RCC 7860 (cell line): ENCODE measurements around the gene APOE.
"Not testable (repeated sequence)": the region's sequence is repeated elsewhere in the genome, so short reads cannot be mapped to it uniquely, and the experiment has no call there.

Source experiments
- DNase-seq: peaks from one replicate; pipeline ENCODE4 v3.0.0-alpha.2; 2015; ENCODE audit warnings: low spot score
- FAIRE-seq: peaks from 2 replicates; lab custom pipeline; 2012; peaks lifted over from hg19 to GRCh38; lab: Jason Lieb, UNC

APOE gene

GRCh38 chr19:44905437-44906160 lies at the start of gene APOE:
APOE (plus strand) TSS chr19:44905796; CDS start chr19:44906625, 829 bp downstream.
- no peak for DNase-seq
- no peak for FAIRE-seq

- DNase-seq, result no peak
- no peak for FAIRE-seq
These were observed 49.0 kb upstream of the APOE start for GRCh38 chr19:44856421-44857083.

- no peak for FAIRE-seq
- DNase-seq, result no peak
These were observed 47.8 kb upstream of the APOE start for GRCh38 chr19:44857837-44858236.

GRCh38 chr19:44861576-44861975 lies 44.0 kb upstream of the APOE start:
- not testable (repeated sequence) for DNase-seq, FAIRE-seq

GRCh38 chr19:44863990-44864389 lies 41.6 kb upstream of the APOE start:
- DNase-seq, result no peak
- no peak for FAIRE-seq

GRCh38 chr19:44865196-44865767 lies 40.3 kb upstream of the APOE start:
- FAIRE-seq, result no peak
- DNase-seq, result no peak

GRCh38 chr19:44866664-44867063 lies 38.9 kb upstream of the APOE start:
- DNase-seq (no peak), FAIRE-seq (no peak)

- DNase-seq (no peak), FAIRE-seq (no peak)
These were observed 38.0 kb upstream of the APOE start for GRCh38 chr19:44867578-44867977.

- DNase-seq (peak; percentile 20), FAIRE-seq (no peak)
These were observed 35.7 kb upstream of the APOE start for GRCh38 chr19:44869733-44870470.

- DNase-seq, result no peak
- FAIRE-seq, result no peak
These were observed 33.8 kb upstream of the APOE start for GRCh38 chr19:44871809-44872208.

- FAIRE-seq (no peak), DNase-seq (no peak)
These were observed 32.9 kb upstream of the APOE start for GRCh38 chr19:44872661-44873060.

GRCh38 chr19:44874317-44874716 lies 31.3 kb upstream of the APOE start:
- no peak for DNase-seq
- FAIRE-seq, result no peak

GRCh38 chr19:44875666-44876451 lies 29.7 kb upstream of the APOE start:
- FAIRE-seq, result no peak
- DNase-seq, result no peak

- FAIRE-seq, result no peak
- no peak for DNase-seq
These were observed 28.6 kb upstream of the APOE start for GRCh38 chr19:44876930-44877535.

- FAIRE-seq (no peak), DNase-seq (no peak)
These were observed 27.3 kb upstream of the APOE start for GRCh38 chr19:44878120-44878865.

- DNase-seq, result no peak
- no peak for FAIRE-seq
These were observed 26.1 kb upstream of the APOE start for GRCh38 chr19:44879309-44880065.

GRCh38 chr19:44882063-44882462 lies 23.5 kb upstream of the APOE start:
- DNase-seq, result no peak
- no peak for FAIRE-seq

- not testable (repeated sequence) for DNase-seq, FAIRE-seq
These were observed 22.8 kb upstream of the APOE start for GRCh38 chr19:44882619-44883397.
